GM18526 (cell line): Measurements from ENCODE around the gene SPPL3.

Experiments
- POLR2A ChIP-seq: IDR thresholded peaks from 3 replicates; pipeline ENCODE4 v1.6.1; 2011; ENCODE audit not compliant: insufficient read length; ENCODE audit errors: extremely low read depth

The SPPL3 gene

GRCh38 chr12:120795441-120796178 lies 108.5 kb downstream of the SPPL3 start:
- no peak for TF ChIP-seq POLR2A

GRCh38 chr12:120793357-120793756 lies 110.8 kb downstream of the SPPL3 start:
- TF ChIP-seq POLR2A = no peak

- no peak for TF ChIP-seq POLR2A
Measured at GRCh38 chr12:120791669-120792176, 112.4 kb downstream of the SPPL3 start.

- TF ChIP-seq POLR2A = no peak
Measured at GRCh38 chr12:120790114-120790513, 114.0 kb downstream of the SPPL3 start.

GRCh38 chr12:120787889-120788288 lies 116.3 kb downstream of the SPPL3 start:
- no peak for TF ChIP-seq POLR2A

GRCh38 chr12:120784804-120785203 lies 119.4 kb downstream of the SPPL3 start:
- TF ChIP-seq POLR2A = no peak

GRCh38 chr12:120783197-120783596 lies 121.0 kb downstream of the SPPL3 start:
- no peak for TF ChIP-seq POLR2A

GRCh38 chr12:120775862-120776552 lies 128.2 kb downstream of the SPPL3 start:
- no peak for TF ChIP-seq POLR2A

- no peak for TF ChIP-seq POLR2A
Measured at GRCh38 chr12:120774169-120774916, 129.8 kb downstream of the SPPL3 start.

GRCh38 chr12:120771097-120771496 lies 133.1 kb downstream of the SPPL3 start:
- no peak for TF ChIP-seq POLR2A

- no peak for TF ChIP-seq POLR2A
Measured at GRCh38 chr12:120767071-120768024, 136.8 kb downstream of the SPPL3 start.

- TF ChIP-seq POLR2A = no peak
Measured at GRCh38 chr12:120766566-120766965, 137.6 kb downstream of the SPPL3 start.

- TF ChIP-seq POLR2A = no peak
Measured at GRCh38 chr12:120764816-120765215, 139.3 kb downstream of the SPPL3 start.

- no peak for TF ChIP-seq POLR2A
Measured at GRCh38 chr12:120763250-120763649, 140.9 kb downstream of the SPPL3 start.

GRCh38 chr12:120762086-120762485 lies 142.1 kb downstream of the SPPL3 start:
- TF ChIP-seq POLR2A = no peak
